Thyroid gland (tissue), 4 donors: Measurements from ENCODE around the gene TMEM117. TPM values are rescaled to one million over a fixed set of nuclear protein-coding genes. Genes with fewer than 3 reads are reported as not detected.
A peak's percentile ranks its signal among the peaks of the same experiment; 100 is the strongest.
"Not testable (repeated sequence)": the region's sequence is repeated elsewhere in the genome, so short reads cannot be mapped to it uniquely, and the experiment has no call there.

Experiments
- DNase-seq, 2 donors: peaks; one replicate each; pipeline ENCODE4 v3.0.0-alpha.2; 2019
- H3K27ac ChIP-seq, 3 donors: fragments of 200-600 bp; sonication (generic); 1 replicate in 2 of 3; 2 replicates in 1 of 3; pipeline ENCODE4 v1.5.1; 2016 to 2019; ENCODE audit warnings: mild to moderate bottlenecking in 1 of 3, moderate library complexity in 1 of 3
- H3K27me3 ChIP-seq: fragments of 200-600 bp; sonication (generic); one replicate; pipeline ENCODE4 v1.5.1; 2019
- H3K36me3 ChIP-seq, 2 donors: fragments of 200-600 bp; sonication (generic); one replicate each; pipeline ENCODE4 v1.5.1; 2016 to 2019
- H3K4me1 ChIP-seq, 2 donors: fragments of 200-600 bp; sonication (generic); one replicate each; pipeline ENCODE4 v1.5.1; 2017 to 2019
- H3K4me3 ChIP-seq, 3 donors: fragments of 200-600 bp; sonication (generic); replicated peaks in 1 of 3; 1 replicate in 2 of 3; 2 replicates in 1 of 3; pipeline ENCODE4 v1.5.1; 2016; ENCODE audit warnings: mild to moderate bottlenecking in 1 of 3
- H3K9me3 ChIP-seq: fragments of 200-600 bp; sonication (generic); one replicate; pipeline ENCODE4 v1.5.1; 2017
- CTCF ChIP-seq, 6 experiments: fragments of 200-600 bp in 3 of 6; fragments of 450-650 bp in 3 of 6; sonication (generic) in 3 of 6; IDR thresholded peaks; one replicate each; pipeline ENCODE4 v1.5.1; 2016 to 2019; ENCODE audit warnings: antibody characterized with exemption in 6 of 6, mild to moderate bottlenecking in 2 of 6, inconsistent platforms in 1 of 6, moderate library complexity in 1 of 6
- POLR2A ChIP-seq, 2 donors: fragments of 450-650 bp; IDR thresholded peaks; one replicate each; pipeline ENCODE4 v1.6.1; 2017; ENCODE audit warnings: antibody characterized with exemption in 2 of 2, mild to moderate bottlenecking in 2 of 2, moderate library complexity in 1 of 2
- WGBS, 2 donors: methylation state at CpG; one replicate each; pipeline ENCODE4 v1.1.5; 2017; 5-methylcytosine and 5-hydroxymethylcytosine counted together
- intact Hi-C: fragments of 100-400 bp; cut with DNase I; formaldehyde crosslinking; loops from one replicate; pipeline ENCODE4 v1.15.1; 2023
- total RNA-seq, 4 donors: library from RNA; depleted of rRNA; stranded (reverse); fragments of >200 nt; gene quantifications; one replicate each; pipeline ENCODE4 v1.2.3, GENCODE V29; 2016

TMEM117 gene
- total RNA-seq, 4 donors from 2014 or later = 18.9 to 32.4 (median 24.7) TPM

DNA sequence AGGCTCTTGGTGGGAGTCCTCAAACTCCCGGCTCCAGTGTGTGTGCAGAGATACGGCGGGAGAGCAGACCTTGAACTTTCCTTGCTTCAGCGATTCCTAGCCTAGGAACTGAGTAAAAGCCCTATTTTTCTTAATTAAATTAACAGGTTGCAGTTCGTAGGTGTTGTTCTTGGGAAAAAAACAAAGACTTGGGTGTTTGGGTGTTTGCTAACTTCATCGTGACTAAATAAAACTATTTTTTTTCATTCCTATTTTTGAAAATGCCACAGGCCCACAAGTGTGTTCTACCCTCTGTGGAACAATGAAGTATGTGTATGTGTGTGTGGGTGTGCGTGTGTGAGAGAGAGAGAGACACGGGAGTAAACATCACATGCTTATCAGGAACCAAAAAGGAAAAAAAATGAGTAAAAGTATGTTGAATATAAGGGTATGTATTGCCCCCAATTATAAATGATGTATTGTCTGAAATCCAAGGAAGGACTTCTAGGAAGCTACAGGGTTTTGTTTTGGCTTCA is 651 bp downstream of the TMEM117 start:
- peak overlapping the region; percentile 94 to 95 (median 95) for H3K27ac ChIP-seq
- H3K27me3 ChIP-seq = no peaks in the 10 kb centered on the region
- intact Hi-C loops = no loop called here
- 1% methylated on average over 8 of the region's 8 CpGs for WGBS, 2 donors
- H3K4me3 ChIP-seq = peak overlapping the region; percentile 65 to 74 (median 69)
- peaks cover 7 to 13% of the 10 kb centered on the region in 2 donors for H3K4me1 ChIP-seq
- H3K9me3 ChIP-seq = no peaks in the 10 kb centered on the region
- peak; percentile 18 to 19 for DNase-seq
- TF ChIP-seq CTCF (IDR thresholded peaks at IDR 0.05) = no peak
- H3K36me3 ChIP-seq = no peaks in the 10 kb centered on the region

- Histone ChIP-seq H3K27me3 (no peaks in the 10 kb centered on the region), H3K27ac (no peak overlapping the region), H3K36me3 (no peaks in the 10 kb centered on the region), H3K4me1 (peaks cover 12 to 13% of the 10 kb centered on the region in 2 donors), H3K9me3 (no peaks in the 10 kb centered on the region), H3K4me3 (no peak overlapping the region)
- no peak for DNase-seq
- TF ChIP-seq CTCF (IDR thresholded peaks at IDR 0.05) (no peak), POLR2A (IDR thresholded peaks at IDR 0.05) (no peak)
- WGBS, 2 donors = 90 to 92% methylated on average over 4 of the region's 4 CpGs
- intact Hi-C loops = no loop called here
Observed at GRCh38 chr12:43840338-43840737, 4.5 kb downstream of the TMEM117 start.

DNA sequence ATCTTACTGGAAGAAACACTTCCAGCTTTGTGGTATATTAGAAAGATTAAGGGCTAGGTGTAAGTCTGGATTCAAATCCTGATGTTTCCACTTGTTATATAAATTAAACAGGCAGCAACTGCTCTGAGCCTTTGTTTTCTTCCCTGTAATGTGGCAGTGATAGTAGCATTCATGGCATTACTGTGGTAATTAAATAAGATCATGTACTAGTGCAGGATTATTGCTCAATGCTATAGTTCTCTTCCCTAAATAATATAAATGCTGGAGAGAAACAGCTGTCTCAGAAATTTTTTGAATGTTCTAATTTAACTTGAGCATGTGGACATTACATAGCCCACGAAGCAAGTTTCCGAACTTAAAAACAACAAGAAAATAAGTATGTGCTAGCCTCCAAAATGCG is 5.4 kb downstream of the TMEM117 start:
- intact Hi-C loops = no loop called here
- Histone ChIP-seq H3K36me3 (no peaks in the 10 kb centered on the region), H3K27ac (no peak overlapping the region), H3K4me1 (peaks cover 12 to 13% of the 10 kb centered on the region in 2 donors), H3K4me3 (no peak overlapping the region), H3K27me3 (no peaks in the 10 kb centered on the region), H3K9me3 (no peaks in the 10 kb centered on the region)
- TF ChIP-seq POLR2A (IDR thresholded peaks at IDR 0.05) = no peak
- no peak for TF ChIP-seq CTCF (IDR thresholded peaks at IDR 0.05)
- DNase-seq = no peak
- WGBS, 2 donors = 97 to 98% methylated on average over 3 of the region's 3 CpGs

GRCh38 chr12:43842259-43842658 is 6.4 kb downstream of the TMEM117 start:
- H3K4me3 ChIP-seq = no peak overlapping the region
- H3K4me1 ChIP-seq = peaks cover 7 to 8% of the 10 kb centered on the region in 2 donors
- 69 to 74% methylated on average over 1 of the region's 1 CpG for WGBS, 2 donors
- no peaks in the 10 kb centered on the region for H3K9me3 ChIP-seq
- no peaks in the 10 kb centered on the region for H3K36me3 ChIP-seq
- no peak overlapping the region for H3K27ac ChIP-seq
- TF ChIP-seq POLR2A (IDR thresholded peaks at IDR 0.05) (no peak), CTCF (IDR thresholded peaks at IDR 0.05) (no peak)
- intact Hi-C loops = no loop called here
- DNase-seq = no peak
- H3K27me3 ChIP-seq = no peaks in the 10 kb centered on the region

DNA sequence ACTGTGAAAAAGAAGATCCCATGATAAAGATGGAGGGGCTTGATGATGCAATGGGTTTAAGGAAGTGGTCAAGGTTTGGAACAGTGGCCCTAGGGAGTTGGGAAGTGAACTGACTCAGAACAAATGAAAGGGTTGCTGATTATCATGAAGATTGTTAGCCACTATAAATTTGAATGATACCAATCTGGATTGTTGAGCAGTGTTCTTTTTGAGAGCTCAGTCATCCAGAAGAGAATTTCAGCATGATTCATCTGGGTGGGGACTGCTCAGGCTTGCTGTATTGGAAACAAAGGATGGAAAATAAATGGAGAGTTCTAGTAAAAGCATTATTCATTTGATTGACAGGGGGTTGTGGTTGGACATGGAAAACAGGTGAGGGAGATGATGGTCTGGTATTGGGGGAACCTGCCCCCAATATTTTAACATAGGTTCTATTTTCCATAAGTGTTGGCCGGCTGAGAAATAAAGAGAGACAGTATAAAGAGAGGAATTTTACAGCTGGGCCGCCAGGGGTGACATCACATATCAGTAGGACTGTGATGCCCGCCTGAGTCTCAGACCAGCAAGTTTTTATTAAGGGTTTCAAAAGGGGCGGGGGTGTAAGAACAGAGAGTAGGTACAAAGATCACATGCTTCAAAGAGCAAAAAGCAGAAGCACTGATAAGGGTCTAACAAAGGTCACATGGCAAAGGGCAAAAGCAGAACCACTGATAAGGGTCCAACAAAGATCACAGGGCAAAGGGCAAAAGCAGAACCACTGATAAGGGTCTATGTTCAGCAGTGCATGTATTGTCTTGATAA is 11.7 kb downstream of the TMEM117 start:
- H3K9me3 ChIP-seq, intact Hi-C loops, H3K27me3 ChIP-seq, H3K36me3 ChIP-seq, DNase-seq, H3K4me3 ChIP-seq, H3K4me1 ChIP-seq: not testable (repeated sequence)
- 80 to 95% methylated on average over 4 of the region's 4 CpGs for WGBS, 2 donors
- H3K27ac ChIP-seq = peak overlapping the region in 1 of 3 donors; percentile 2
